ENCODE data around the gene COQ7. TPM values are rescaled to one million over a fixed set of nuclear protein-coding genes. Genes with fewer than 3 reads are reported as not detected.

The COQ7 gene
- total RNA-seq, 2 experiments from 2014 or later, result 12.5 to 14.1 TPM

GRCh38 chr16:19108409-19109287, 41.2 kb downstream of the COQ7 start:
- CTCF ChIA-PET, result no interaction called here
- DNase-seq, result no peak
- H3K36me3 Mint-ChIP-seq, result no peaks in the 10 kb centered on the region
- peaks cover 10% of the 10 kb centered on the region for H3K4me1 Mint-ChIP-seq
- no peaks in the 10 kb centered on the region for H3K9me3 Mint-ChIP-seq (ENCODE audit: low read depth)
- H3K27ac Mint-ChIP-seq, result no peak overlapping the region
- no peak for ATAC-seq
- no peak overlapping the region for H3K4me3 Mint-ChIP-seq
- peaks cover 22% of the 10 kb centered on the region for H3K27me3 Mint-ChIP-seq

GRCh38 chr16:19109288-19109664, 41.9 kb downstream of the COQ7 start:
- Mint-ChIP-seq H3K4me3 (no peak overlapping the region), H3K9me3 (ENCODE audit: low read depth) (no peaks in the 10 kb centered on the region), H3K4me1 (peaks cover 10% of the 10 kb centered on the region), H3K27ac (no peak overlapping the region), H3K36me3 (no peaks in the 10 kb centered on the region), H3K27me3 (peaks cover 22% of the 10 kb centered on the region)
- CTCF ChIA-PET, result no interaction called here
- ATAC-seq (no peak), DNase-seq (no peak)

GRCh38 chr16:19110537-19111360, 43.3 kb downstream of the COQ7 start:
- Mint-ChIP-seq H3K9me3 (ENCODE audit: low read depth) (no peaks in the 10 kb centered on the region), H3K36me3 (no peaks in the 10 kb centered on the region), H3K27me3 (peaks cover 19% of the 10 kb centered on the region), H3K4me3 (no peak overlapping the region), H3K4me1 (peaks cover 13% of the 10 kb centered on the region), H3K27ac (no peak overlapping the region)
- CTCF ChIA-PET, result interaction anchor here (0.7 kb wide), 1 partner anchor 706 kb away, joined by 4 read pairs; no protein-coding TSS in a partner anchor
- ATAC-seq (no peak), DNase-seq (no peak)

- Mint-ChIP-seq H3K27ac (no peak overlapping the region), H3K36me3 (no peaks in the 10 kb centered on the region), H3K4me1 (peaks cover 21% of the 10 kb centered on the region), H3K4me3 (no peak overlapping the region), H3K9me3 (ENCODE audit: low read depth) (no peaks in the 10 kb centered on the region), H3K27me3 (peaks cover 20% of the 10 kb centered on the region)
- ATAC-seq, result no peak
- no peak for DNase-seq
- CTCF ChIA-PET, result interaction anchor here (0.8 to 1.0 kb wide), 2 partner anchors 17 to 26 kb away, joined by 3 read pairs; no protein-coding TSS in a partner anchor
Observed at GRCh38 chr16:19112099-19112407, 44.6 kb downstream of the COQ7 start.

GRCh38 chr16:19113577-19114358, 46.4 kb downstream of the COQ7 start, which contains the start of gene ITPRIPL2:
ITPRIPL2 (plus strand) TSS chr16:19113964; CDS start chr16:19114462, 498 bp downstream.
- DNase-seq, result no peak
- Mint-ChIP-seq H3K4me3 (peak within 1 kb of the TSS; percentile 66), H3K36me3 (no peaks in the 10 kb centered on the region), H3K27me3 (peaks cover 20% of the 10 kb centered on the region), H3K27ac (peak within 1 kb of the TSS; percentile 65), H3K9me3 (ENCODE audit: low read depth) (no peaks in the 10 kb centered on the region), H3K4me1 (peaks cover 31% of the 10 kb centered on the region)
- CTCF ChIA-PET, result interaction anchor here (1.1 to 1.5 kb wide), 3 partner anchors 26 to 66 kb away, joined by 3 to 6 read pairs (median 3); no protein-coding TSS in a partner anchor
- peak; percentile 59 for ATAC-seq

GRCh38 chr16:19114359-19115147, 47.1 kb downstream of the COQ7 start:
- Mint-ChIP-seq H3K27me3 (peaks cover 20% of the 10 kb centered on the region), H3K4me3 (peak overlapping the region; percentile 66), H3K36me3 (no peaks in the 10 kb centered on the region), H3K4me1 (peaks cover 35% of the 10 kb centered on the region), H3K9me3 (ENCODE audit: low read depth) (no peaks in the 10 kb centered on the region), H3K27ac (peak overlapping the region; percentile 65)
- CTCF ChIA-PET, result interaction anchor here (1.1 to 1.5 kb wide), 3 partner anchors 27 to 65 kb away, joined by 3 to 6 read pairs (median 4); no protein-coding TSS in a partner anchor
- DNase-seq (no peak), ATAC-seq (peak; percentile 31)

- H3K27ac Mint-ChIP-seq, result no peak overlapping the region
- CTCF ChIA-PET, result interaction anchor here (1.4 to 1.5 kb wide), 2 partner anchors 28 to 29 kb away, joined by 4 to 6 read pairs; no protein-coding TSS in a partner anchor
Observed at GRCh38 chr16:19115148-19116021, 48.0 kb downstream of the COQ7 start.

GRCh38 chr16:19116711-19117449, 49.5 kb downstream of the COQ7 start:
- Mint-ChIP-seq H3K27ac (peak overlapping the region; percentile 81), H3K4me3 (peak overlapping the region; percentile 11), H3K27me3 (peaks cover 19% of the 10 kb centered on the region), H3K4me1 (peaks cover 45% of the 10 kb centered on the region), H3K9me3 (ENCODE audit: low read depth) (no peaks in the 10 kb centered on the region), H3K36me3 (no peaks in the 10 kb centered on the region)
- CTCF ChIA-PET, result interaction anchor here (0.9 to 1.4 kb wide), 3 partner anchors 11 to 30 kb away, joined by 5 read pairs; no protein-coding TSS in a partner anchor
- DNase-seq (no peak), ATAC-seq (no peak)

More at GRCh38 chr16:19115148-19116021, 48.0 kb downstream of the COQ7 start:
- Mint-ChIP-seq H3K27me3 (peaks cover 20% of the 10 kb centered on the region), H3K4me3 (peak overlapping the region; percentile 4), H3K4me1 (peaks cover 42% of the 10 kb centered on the region), H3K9me3 (ENCODE audit: low read depth) (no peaks in the 10 kb centered on the region), H3K36me3 (no peaks in the 10 kb centered on the region)
- DNase-seq, result no peak
- ATAC-seq, result no peak

GRCh38 chr16:19118938-19119431, 51.6 kb downstream of the COQ7 start:
- CTCF ChIA-PET, result interaction anchor here (0.6 to 1.5 kb wide), 6 partner anchors 12 to 405 kb away, joined by 3 to 4 read pairs (median 3); partner anchors contain the start of genes CCP110 and COQ7
- no peaks in the 10 kb centered on the region for H3K36me3 Mint-ChIP-seq
- no peaks in the 10 kb centered on the region for H3K9me3 Mint-ChIP-seq (ENCODE audit: low read depth)
- H3K27me3 Mint-ChIP-seq, result peaks cover 6% of the 10 kb centered on the region
- H3K4me1 Mint-ChIP-seq, result peaks cover 40% of the 10 kb centered on the region
- DNase-seq (peak; percentile 61), ATAC-seq (peak; percentile 22)
- H3K4me3 Mint-ChIP-seq, result peak overlapping the region; percentile 73
- peak overlapping the region; percentile 90 for H3K27ac Mint-ChIP-seq

- peak overlapping the region; percentile 90 for H3K27ac Mint-ChIP-seq
- CTCF ChIA-PET, result interaction anchor here (1.0 to 1.5 kb wide), 5 partner anchors 11 to 405 kb away, joined by 3 to 4 read pairs (median 3); partner anchors contain the start of gene CCP110
- peaks cover 6% of the 10 kb centered on the region for H3K27me3 Mint-ChIP-seq
- H3K4me3 Mint-ChIP-seq, result peak overlapping the region; percentile 73
- peaks cover 40% of the 10 kb centered on the region for H3K4me1 Mint-ChIP-seq
- H3K9me3 Mint-ChIP-seq (ENCODE audit: low read depth), result peaks cover 3% of the 10 kb centered on the region
- DNase-seq (peak; percentile 47), ATAC-seq (peak; percentile 58)
- no peaks in the 10 kb centered on the region for H3K36me3 Mint-ChIP-seq
Observed at GRCh38 chr16:19119564-19119963, 52.1 kb downstream of the COQ7 start.

All from activated CD8-positive, alpha-beta memory T cell treated with anti-CD3 and anti-CD28 coated beads, Interleukin-2, amount 10 ng/mL, durations not matched to agents 7 days and 5 days (primary cell).